Thymus (tissue), 11 donors: ENCODE data around the gene UFSP1. TPM values are rescaled to one million over a fixed set of nuclear protein-coding genes. Genes with fewer than 3 reads are reported as not detected.

Source experiments
- DNase-seq, 9 donors: peaks; one replicate each; pipeline ENCODE4 v3.0.0-alpha.2; 2013; ENCODE audit warnings: low spot score in 9 of 9, low read depth in 6 of 9, missing footprints in 1 of 9
- H3K27ac ChIP-seq, 2 donors: one replicate each; pipeline ENCODE4 v1.5.1; 2013; ENCODE audit warnings: control low read depth in 1 of 2, low read depth in 1 of 2, low read length in 1 of 2, mild to moderate bottlenecking in 1 of 2, moderate library complexity in 1 of 2
- H3K27me3 ChIP-seq, 2 donors: one replicate each; pipeline ENCODE4 v1.5.1; 2013; ENCODE audit warnings: low read length in 1 of 2; ENCODE audit not compliant: control insufficient read depth in 2 of 2, insufficient read depth in 1 of 2
- H3K36me3 ChIP-seq, 2 donors: one replicate each; pipeline ENCODE4 v1.5.1; 2013; ENCODE audit warnings: low read length in 1 of 2, mild to moderate bottlenecking in 1 of 2, moderate library complexity in 1 of 2; ENCODE audit not compliant: control insufficient read depth in 2 of 2, insufficient read depth in 2 of 2
- H3K4me1 ChIP-seq, 2 donors: one replicate each; pipeline ENCODE4 v1.5.1; 2013; ENCODE audit warnings: low read length in 2 of 2; ENCODE audit not compliant: control insufficient read depth in 2 of 2, insufficient read depth in 2 of 2
- H3K4me3 ChIP-seq, 2 donors: one replicate each; pipeline ENCODE4 v1.5.1; 2013; ENCODE audit warnings: low read length in 2 of 2, control low read depth in 1 of 2, mild to moderate bottlenecking in 1 of 2
- H3K9me3 ChIP-seq, 2 donors: one replicate each; pipeline ENCODE4 v1.5.1; 2013; ENCODE audit warnings: low read length in 1 of 2, mild to moderate bottlenecking in 1 of 2; ENCODE audit not compliant: control insufficient read depth in 2 of 2, insufficient read depth in 1 of 2
- WGBS: extraction: QIAGEN DNeasy Blood & Tissue Kit; methylation state at CpG from one replicate; pipeline ENCODE4 v1.1.7; 2013; 5-methylcytosine and 5-hydroxymethylcytosine counted together
- polyA plus RNA-seq: library from polyadenylated mRNA; stranded (reverse); fragments of 200-250 nt; gene quantifications from one replicate; pipeline ENCODE4 v1.2.3, GENCODE V29; 2013
- total RNA-seq: library from RNA; stranded (reverse); fragments of 120-200 nt; gene quantifications from one replicate; pipeline ENCODE4 v1.2.4, GENCODE V29; 2013
- donor health status: healthy.

The UFSP1 gene
- total and polyA plus RNA-seq, 2 donors = 2.7 to 3.6 TPM

DNA sequence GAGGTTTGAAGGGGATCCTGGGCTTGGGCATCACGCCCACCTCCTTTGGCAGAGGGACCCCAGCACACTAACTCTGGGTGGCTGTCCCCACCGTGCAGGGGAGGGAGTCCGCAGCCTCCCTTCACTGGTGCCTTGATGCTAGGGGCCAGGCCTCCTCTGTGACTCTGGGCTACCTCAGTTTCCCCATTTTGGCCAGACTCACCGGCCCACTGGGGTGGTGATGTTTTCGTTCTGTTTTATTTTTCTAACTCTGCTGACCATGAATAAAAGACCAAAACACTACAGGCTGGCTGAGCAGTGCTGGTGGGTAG, 22.8 kb downstream of the UFSP1 start:
- Histone ChIP-seq H3K36me3 (peaks cover 18 to 23% of the 10 kb centered on the region in 2 donors), H3K4me1 (peaks cover 6 to 26% of the 10 kb centered on the region in 2 donors)
- DNase-seq = no peak

DNA sequence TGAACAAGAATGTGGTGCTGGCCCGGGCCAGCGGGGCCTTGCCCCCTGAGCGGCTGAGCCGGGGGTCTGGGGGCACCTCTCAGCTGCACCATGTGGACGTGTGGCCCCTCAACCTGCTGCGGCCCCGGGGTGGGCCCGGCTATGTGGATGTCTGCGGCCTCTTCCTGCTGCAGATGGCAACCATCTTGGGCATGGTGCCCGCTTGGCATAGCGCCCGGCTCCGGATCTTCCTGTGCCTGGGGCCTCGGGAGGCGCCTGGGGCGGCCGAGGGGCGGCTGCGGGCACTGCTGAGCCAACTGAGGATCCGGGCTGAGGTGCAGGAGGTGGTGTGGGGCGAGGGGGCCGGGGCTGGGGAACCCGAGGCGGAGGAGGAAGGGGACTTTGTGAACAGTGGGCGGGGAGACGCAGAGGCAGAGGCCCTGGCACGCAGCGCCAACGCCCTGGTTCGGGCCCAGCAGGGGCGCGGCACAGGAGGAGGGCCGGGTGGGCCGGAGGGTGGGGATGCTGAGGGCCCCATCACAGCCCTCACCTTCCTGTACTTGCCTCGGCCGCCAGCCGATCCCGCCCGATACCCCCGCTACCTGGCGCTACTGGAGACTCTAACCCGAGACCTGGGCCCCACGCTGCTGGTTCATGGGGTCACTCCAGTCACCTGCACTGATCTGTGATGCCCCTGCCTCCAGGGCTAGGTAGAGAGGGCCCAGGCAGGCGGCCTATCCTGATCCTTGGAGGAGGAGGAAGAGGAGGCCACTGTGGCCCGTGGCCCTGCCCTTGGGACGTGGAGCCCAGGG, 23.4 kb downstream of the UFSP1 start:
- H3K4me1 ChIP-seq = peaks cover 6 to 26% of the 10 kb centered on the region in 2 donors
- WGBS = 65% methylated on average over 46 of the region's 46 CpGs
- H3K27ac ChIP-seq = peak overlapping the region in 1 of 2 donors; percentile 33
- peak overlapping the region in 1 of 2 donors; percentile 19 for H3K4me3 ChIP-seq
- peaks cover 0 to 5% of the 10 kb centered on the region in 2 donors for H3K9me3 ChIP-seq
- H3K27me3 ChIP-seq = no peaks in the 10 kb centered on the region
- no peak for DNase-seq
- H3K36me3 ChIP-seq = peaks cover 18 to 23% of the 10 kb centered on the region in 2 donors

More for the DNA sequence above, 22.8 kb downstream of the UFSP1 start:
- 74% methylated on average over 5 of the region's 5 CpGs for WGBS
- H3K4me3 ChIP-seq = peak overlapping the region; percentile 49 to 69
- H3K27me3 ChIP-seq = no peaks in the 10 kb centered on the region
- H3K27ac ChIP-seq = peak overlapping the region in 1 of 2 donors; percentile 72
- H3K9me3 ChIP-seq = peaks cover 0 to 5% of the 10 kb centered on the region in 2 donors

DNA sequence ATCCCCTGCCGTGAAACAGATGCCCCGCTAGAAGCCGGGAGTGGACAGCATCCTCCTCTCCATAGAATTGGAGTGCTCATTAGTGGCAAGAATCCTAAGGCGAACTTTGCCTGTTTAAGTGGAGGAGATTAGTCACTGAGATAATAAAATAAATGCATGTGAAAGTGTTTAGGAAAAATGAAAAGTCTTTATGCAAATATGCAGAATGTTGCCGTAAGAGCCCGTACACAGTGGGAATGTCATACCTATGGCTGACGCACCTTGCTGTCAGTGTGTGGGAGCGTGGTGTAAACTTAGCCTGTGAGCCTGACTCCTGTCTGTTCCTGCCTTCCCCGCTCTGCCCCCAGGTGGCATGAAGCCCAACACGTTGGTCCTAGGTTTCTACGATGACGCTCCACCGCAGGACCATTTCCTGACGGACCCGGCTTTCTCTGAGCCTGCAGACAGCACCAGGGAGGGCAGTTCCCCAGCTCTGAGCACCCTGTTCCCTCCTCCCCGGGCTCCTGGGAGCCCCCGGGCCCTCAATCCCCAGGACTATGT, 24.1 kb downstream of the UFSP1 start:
- H3K36me3 ChIP-seq = peaks cover 23 to 29% of the 10 kb centered on the region in 2 donors
- H3K27me3 ChIP-seq = no peaks in the 10 kb centered on the region
- peaks cover 0 to 5% of the 10 kb centered on the region in 2 donors for H3K9me3 ChIP-seq
- H3K4me1 ChIP-seq = peaks cover 6 to 26% of the 10 kb centered on the region in 2 donors
- 79% methylated on average over 17 of the region's 17 CpGs for WGBS
- H3K27ac ChIP-seq = peak overlapping the region in 1 of 2 donors; percentile 33
- DNase-seq = no peak
- H3K4me3 ChIP-seq = no peak overlapping the region

DNA sequence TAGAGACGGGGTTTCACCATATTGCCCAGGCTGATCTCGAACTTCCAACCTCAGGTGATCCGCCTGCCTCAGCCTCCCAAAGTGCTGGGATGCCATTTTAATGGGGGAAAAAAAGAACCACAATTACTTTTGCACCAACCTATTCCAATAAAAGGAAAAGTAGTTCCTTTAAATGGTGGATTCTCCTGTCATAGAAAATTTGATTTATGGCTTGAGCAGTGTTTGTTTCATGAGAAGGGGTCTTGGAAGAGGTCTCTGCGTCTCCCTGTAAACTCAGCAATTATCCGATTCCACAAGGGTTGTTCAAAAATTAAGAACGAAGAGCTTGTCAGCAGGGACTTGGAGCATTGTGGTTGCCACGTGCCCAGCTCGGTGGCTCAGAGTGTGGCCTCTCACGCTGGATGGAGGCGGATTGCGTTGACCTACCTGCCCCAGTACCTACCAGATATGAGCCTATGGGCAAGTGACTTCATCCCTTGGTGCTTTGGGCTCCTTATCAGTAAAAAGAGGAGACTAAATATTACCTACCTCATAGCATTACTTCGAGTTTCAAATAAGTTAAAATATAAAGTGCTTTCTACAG, 25.2 kb downstream of the UFSP1 start:
- Histone ChIP-seq H3K4me1 (peaks cover 6 to 26% of the 10 kb centered on the region in 2 donors), H3K27ac (no peak overlapping the region), H3K4me3 (no peak overlapping the region), H3K27me3 (no peaks in the 10 kb centered on the region), H3K9me3 (peaks cover 0 to 5% of the 10 kb centered on the region in 2 donors), H3K36me3 (peaks cover 31 to 38% of the 10 kb centered on the region in 2 donors)
- 95% methylated on average over 12 of the region's 12 CpGs for WGBS
- no peak for DNase-seq

DNA sequence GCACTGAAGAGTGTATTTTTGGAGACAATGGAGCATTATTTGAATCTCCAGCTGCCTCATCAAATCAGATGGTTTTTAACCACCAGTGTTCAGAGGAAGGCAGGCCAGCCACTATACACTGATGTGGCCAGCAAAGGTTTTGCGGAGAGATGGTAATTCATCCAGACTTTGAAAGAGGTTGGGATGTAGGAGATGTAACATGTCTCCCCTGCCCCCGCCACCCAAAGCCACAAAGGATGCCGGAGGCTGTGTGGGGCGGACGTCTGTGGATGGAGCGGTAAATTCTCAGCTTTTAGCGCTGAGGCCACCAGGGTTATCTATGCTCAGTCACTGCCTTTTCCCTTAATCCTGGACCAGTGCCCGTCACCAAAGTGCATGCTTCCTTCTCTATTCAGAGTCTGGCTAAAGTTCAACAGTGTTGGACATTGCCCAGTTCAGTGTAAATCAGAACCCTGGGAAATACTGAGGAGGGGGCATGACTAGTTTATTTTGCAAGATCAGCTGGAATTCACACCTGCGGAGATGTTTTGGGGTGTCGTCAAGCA, 26.0 kb downstream of the UFSP1 start:
- peaks cover 6 to 22% of the 10 kb centered on the region in 2 donors for H3K4me1 ChIP-seq
- peaks cover 0 to 5% of the 10 kb centered on the region in 2 donors for H3K9me3 ChIP-seq
- H3K4me3 ChIP-seq = no peak overlapping the region
- H3K27ac ChIP-seq = no peak overlapping the region
- WGBS = 49% methylated on average over 10 of the region's 10 CpGs
- no peaks in the 10 kb centered on the region for H3K27me3 ChIP-seq
- DNase-seq = no peak
- H3K36me3 ChIP-seq = peaks cover 31 to 44% of the 10 kb centered on the region in 2 donors

GRCh38 chr7:100861616-100861985, 27.9 kb downstream of the UFSP1 start:
- 96% methylated on average over 14 of the region's 14 CpGs for WGBS

DNA sequence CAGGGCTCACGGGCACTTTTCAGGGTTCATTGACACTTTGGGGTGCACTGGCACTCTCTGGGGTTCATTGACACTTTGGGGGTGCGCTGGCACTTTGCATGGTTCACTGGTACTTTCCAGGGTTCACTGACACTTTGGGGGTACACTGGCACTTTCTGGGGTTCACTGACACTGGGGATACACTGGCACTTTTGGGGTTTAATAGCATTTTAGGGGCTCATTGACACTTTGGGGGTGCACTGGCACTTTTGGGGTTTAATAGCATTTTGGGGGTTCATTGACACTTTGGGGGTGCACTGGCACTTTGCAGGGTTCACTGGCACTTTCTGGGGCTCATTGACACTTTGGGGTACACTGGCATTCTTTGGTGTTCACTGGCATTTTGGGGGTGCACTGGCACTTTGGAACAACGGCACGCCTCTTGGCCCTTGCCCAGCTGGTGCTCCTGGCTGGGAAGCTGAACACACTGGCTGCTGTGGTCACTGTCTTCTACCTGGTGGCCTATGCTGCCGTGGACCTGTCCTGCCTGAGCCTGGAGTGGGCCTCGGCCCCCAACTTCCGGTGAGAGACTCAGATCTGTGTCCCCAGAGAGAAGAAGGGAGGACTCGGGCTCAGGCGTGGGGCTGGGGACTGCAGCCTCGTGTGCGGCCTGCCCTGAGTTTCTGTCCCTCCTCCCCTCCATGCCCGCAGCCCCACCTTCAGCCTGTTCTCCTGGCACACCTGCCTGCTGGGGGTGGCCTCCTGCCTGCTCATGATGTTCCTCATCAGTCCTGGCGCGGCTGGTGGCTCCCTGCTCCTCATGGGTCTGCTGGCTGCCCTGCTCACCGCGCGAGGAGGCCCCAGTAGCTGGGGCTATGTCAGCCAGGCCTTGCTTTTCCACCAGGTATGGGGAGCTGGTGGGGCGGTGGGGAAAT, 28.6 kb downstream of the UFSP1 start:
- Histone ChIP-seq H3K9me3 (no peaks in the 10 kb centered on the region), H3K4me1 (no peaks in the 10 kb centered on the region), H3K36me3 (peaks cover 35 to 52% of the 10 kb centered on the region in 2 donors), H3K27ac (no peak overlapping the region), H3K4me3 (no peak overlapping the region), H3K27me3 (no peaks in the 10 kb centered on the region)
- 98% methylated on average over 18 of the region's 18 CpGs for WGBS
- DNase-seq = no peak

More at GRCh38 chr7:100861616-100861985, 27.9 kb downstream of the UFSP1 start:
- peaks cover 35 to 52% of the 10 kb centered on the region in 2 donors for H3K36me3 ChIP-seq
- H3K9me3 ChIP-seq = no peaks in the 10 kb centered on the region
- H3K4me3 ChIP-seq = no peak overlapping the region
- H3K27ac ChIP-seq = no peak overlapping the region
- H3K4me1 ChIP-seq = peaks cover 1 to 4% of the 10 kb centered on the region in 2 donors
- H3K27me3 ChIP-seq = no peaks in the 10 kb centered on the region
- no peak for DNase-seq

DNA sequence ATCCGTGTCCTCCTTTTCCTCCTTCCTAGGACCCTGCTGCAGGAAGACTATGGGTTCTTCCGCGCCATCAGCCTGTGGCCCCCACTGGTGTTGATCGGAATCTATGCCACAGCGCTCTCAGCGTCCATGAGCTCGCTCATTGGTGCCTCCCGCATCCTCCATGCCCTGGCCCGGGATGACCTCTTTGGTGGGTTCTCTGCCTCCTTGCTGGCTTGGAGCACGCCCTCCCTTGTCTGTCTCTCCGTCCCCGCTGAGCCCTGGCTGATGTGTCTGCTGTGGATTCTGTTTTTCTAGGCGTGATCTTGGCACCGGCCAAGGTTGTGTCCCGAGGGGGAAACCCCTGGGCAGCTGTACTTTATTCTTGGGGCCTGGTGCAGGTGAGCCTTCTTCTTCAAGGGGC, 29.7 kb downstream of the UFSP1 start:
- no peak for DNase-seq
- no peaks in the 10 kb centered on the region for H3K9me3 ChIP-seq
- H3K4me3 ChIP-seq = no peak overlapping the region
- no peaks in the 10 kb centered on the region for H3K27me3 ChIP-seq
- no peaks in the 10 kb centered on the region for H3K4me1 ChIP-seq
- 96% methylated on average over 15 of the region's 15 CpGs for WGBS
- H3K36me3 ChIP-seq = peaks cover 35 to 56% of the 10 kb centered on the region in 2 donors
- H3K27ac ChIP-seq = no peak overlapping the region
